ENCODE results near the gene USP48. TPM values are rescaled to one million over a fixed set of nuclear protein-coding genes. Genes with fewer than 3 reads are reported as not detected.
A peak's percentile ranks its signal among the peaks of the same experiment; 100 is the strongest.
"Not testable (repeated sequence)": the region's sequence is repeated elsewhere in the genome, so short reads cannot be mapped to it uniquely, and the experiment has no call there.

USP48 gene
- total RNA-seq, 1 experiment from 2014 or later = 60.9 TPM

- not testable (repeated sequence) for H3K9me3 ChIP-seq (replicated peaks)
These were observed 11.3 kb downstream of the USP48 start for GRCh38 chr1:21771672-21772071.

GRCh38 chr1:21770602-21771001 lies 12.3 kb downstream of the USP48 start:
- not testable (repeated sequence) for H3K36me3 ChIP-seq; H3K9me3 ChIP-seq (replicated peaks); H3K4me1 ChIP-seq

More at GRCh38 chr1:21771672-21772071, 11.3 kb downstream of the USP48 start:
- H3K4me1 ChIP-seq, H3K27me3 ChIP-seq, DNase-seq, H3K4me3 ChIP-seq, H3K36me3 ChIP-seq, H3K27ac ChIP-seq: not testable (repeated sequence)

DNA sequence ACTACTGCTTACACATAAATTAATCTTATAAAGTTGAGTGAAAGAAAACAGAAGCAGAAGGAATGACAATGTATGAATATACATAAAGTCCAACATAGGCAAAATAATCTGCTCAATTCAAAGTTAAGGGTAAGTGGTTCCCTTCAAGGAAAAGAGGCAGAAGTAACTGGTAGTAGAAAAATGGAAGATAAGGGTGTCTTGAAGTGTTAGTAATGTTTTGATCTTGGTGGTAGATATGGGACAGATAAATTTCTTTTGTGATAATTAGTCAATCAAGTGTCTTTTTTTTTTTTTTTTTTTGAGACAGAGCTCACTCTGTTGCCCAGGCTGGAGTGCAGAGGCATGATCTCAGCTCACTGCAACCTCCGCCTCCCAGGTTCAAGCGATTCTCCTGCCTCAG lies 12.7 kb downstream of the USP48 start:
- H3K4me3 ChIP-seq = no peak overlapping the region
- no peaks in the 10 kb centered on the region for H3K27me3 ChIP-seq
- peaks cover under 1% of the 10 kb centered on the region for H3K4me1 ChIP-seq
- DNase-seq = no peak
- H3K27ac ChIP-seq = no peak overlapping the region
- H3K36me3 ChIP-seq = peaks cover 2% of the 10 kb centered on the region; the same call in 1 of the 2 replicates
- H3K9me3 ChIP-seq (replicated peaks) = no peaks in the 10 kb centered on the region

More at GRCh38 chr1:21770602-21771001, 12.3 kb downstream of the USP48 start:
- H3K27ac ChIP-seq, H3K4me3 ChIP-seq, DNase-seq, H3K27me3 ChIP-seq: not testable (repeated sequence)

- not testable (repeated sequence) for H3K4me1 ChIP-seq; DNase-seq; H3K27me3 ChIP-seq; H3K9me3 ChIP-seq (replicated peaks); H3K4me3 ChIP-seq; H3K27ac ChIP-seq; H3K36me3 ChIP-seq
These were observed 15.8 kb downstream of the USP48 start for GRCh38 chr1:21767106-21767505.

- no peaks in the 10 kb centered on the region; the same call in 1 of the 2 replicates for H3K36me3 ChIP-seq
- no peak for DNase-seq
- no peak overlapping the region for H3K4me3 ChIP-seq
- no peaks in the 10 kb centered on the region for H3K9me3 ChIP-seq (replicated peaks)
- peaks cover 6% of the 10 kb centered on the region for H3K4me1 ChIP-seq
- H3K27ac ChIP-seq = no peak overlapping the region
- no peaks in the 10 kb centered on the region for H3K27me3 ChIP-seq
These were observed 16.7 kb downstream of the USP48 start for GRCh38 chr1:21766210-21766609.

GRCh38 chr1:21764615-21765423 lies 18.1 kb downstream of the USP48 start:
- Histone ChIP-seq H3K4me3 (no peak overlapping the region), H3K4me1 (peaks cover 6% of the 10 kb centered on the region), H3K36me3 (no peaks in the 10 kb centered on the region), H3K27me3 (no peaks in the 10 kb centered on the region), H3K9me3 (replicated peaks) (no peaks in the 10 kb centered on the region), H3K27ac (no peak overlapping the region)
- DNase-seq = peak; percentile 40 to 48

DNA sequence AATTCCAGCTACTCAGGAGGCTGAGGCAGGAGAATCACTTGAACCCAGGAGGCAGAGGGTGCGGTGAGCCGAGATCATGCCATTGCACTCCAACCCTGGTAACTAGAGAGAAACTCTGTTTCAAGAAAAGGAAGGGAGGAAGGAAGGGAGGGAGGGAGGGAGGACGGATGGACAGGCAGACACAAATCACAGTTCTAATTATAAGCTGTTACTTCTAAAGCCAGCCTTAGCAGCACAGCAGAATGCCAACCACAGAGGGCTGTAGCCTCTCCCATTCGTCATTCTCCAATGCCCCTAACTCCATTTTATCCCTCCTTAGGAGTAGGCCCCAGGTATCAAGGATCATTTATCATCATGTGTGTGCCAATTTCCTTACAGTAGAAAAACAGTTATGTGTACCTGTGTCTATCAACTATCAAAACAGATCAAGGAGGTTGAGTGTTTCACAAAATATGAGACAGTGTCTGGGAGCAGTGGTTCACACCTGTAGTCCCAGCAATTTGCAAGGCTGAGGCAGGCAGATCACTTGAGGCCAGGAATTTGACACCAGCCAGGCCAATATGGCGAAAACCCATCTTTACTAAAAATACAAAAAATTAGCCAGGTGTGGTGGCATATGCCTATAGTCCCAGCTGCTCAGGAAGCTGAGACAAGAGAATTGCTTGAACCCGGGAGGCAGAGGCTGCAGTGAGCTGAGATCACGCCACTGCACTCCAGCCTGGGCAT lies 19.1 kb downstream of the USP48 start:
- DNase-seq = no peak
- Histone ChIP-seq H3K36me3 (no peaks in the 10 kb centered on the region), H3K27me3 (no peaks in the 10 kb centered on the region), H3K9me3 (replicated peaks) (no peaks in the 10 kb centered on the region), H3K27ac (no peak overlapping the region), H3K4me3 (no peak overlapping the region), H3K4me1 (peaks cover 6% of the 10 kb centered on the region)

GRCh38 chr1:21763236-21763635 lies 19.7 kb downstream of the USP48 start:
- no peaks in the 10 kb centered on the region for H3K27me3 ChIP-seq
- DNase-seq = no peak
- no peak overlapping the region for H3K27ac ChIP-seq
- H3K9me3 ChIP-seq (replicated peaks) = no peaks in the 10 kb centered on the region
- H3K36me3 ChIP-seq = no peaks in the 10 kb centered on the region
- peaks cover 6% of the 10 kb centered on the region for H3K4me1 ChIP-seq
- H3K4me3 ChIP-seq = no peak overlapping the region

GRCh38 chr1:21762022-21762404 lies 20.9 kb downstream of the USP48 start:
- no peaks in the 10 kb centered on the region for H3K36me3 ChIP-seq

GRCh38 chr1:21761052-21761451 lies 21.9 kb downstream of the USP48 start:
- no peaks in the 10 kb centered on the region for H3K36me3 ChIP-seq
- no peaks in the 10 kb centered on the region for H3K9me3 ChIP-seq (replicated peaks)
- DNase-seq = no peak
- H3K4me1 ChIP-seq = peaks cover 6% of the 10 kb centered on the region
- no peak overlapping the region for H3K27ac ChIP-seq
- no peaks in the 10 kb centered on the region for H3K27me3 ChIP-seq
- no peak overlapping the region for H3K4me3 ChIP-seq

More at GRCh38 chr1:21762022-21762404, 20.9 kb downstream of the USP48 start:
- Histone ChIP-seq H3K27me3 (no peaks in the 10 kb centered on the region), H3K27ac (no peak overlapping the region), H3K4me3 (no peak overlapping the region), H3K9me3 (replicated peaks) (no peaks in the 10 kb centered on the region), H3K4me1 (peaks cover 6% of the 10 kb centered on the region)
- no peak for DNase-seq

GRCh38 chr1:21759818-21760217 lies 23.1 kb downstream of the USP48 start:
- Histone ChIP-seq H3K4me3 (no peak overlapping the region), H3K4me1 (peaks cover 2% of the 10 kb centered on the region), H3K9me3 (replicated peaks) (no peaks in the 10 kb centered on the region), H3K27ac (no peak overlapping the region), H3K36me3 (peaks cover 6% of the 10 kb centered on the region; the same call in 1 of the 2 replicates), H3K27me3 (no peaks in the 10 kb centered on the region)
- no peak for DNase-seq

GRCh38 chr1:21759182-21759581 lies 23.8 kb downstream of the USP48 start:
- no peak for DNase-seq
- no peak overlapping the region for H3K4me3 ChIP-seq
- peaks cover 12% of the 10 kb centered on the region for H3K36me3 ChIP-seq
- H3K4me1 ChIP-seq = no peaks in the 10 kb centered on the region
- H3K9me3 ChIP-seq (replicated peaks) = no peaks in the 10 kb centered on the region
- H3K27me3 ChIP-seq = no peaks in the 10 kb centered on the region
- H3K27ac ChIP-seq = no peak overlapping the region

GRCh38 chr1:21758614-21759013 lies 24.3 kb downstream of the USP48 start:
- DNase-seq = no peak
- H3K4me1 ChIP-seq = no peaks in the 10 kb centered on the region
- peaks cover 13% of the 10 kb centered on the region for H3K36me3 ChIP-seq

GRCh38 chr1:21756393-21757089 lies 26.4 kb downstream of the USP48 start:
- H3K36me3 ChIP-seq = peaks cover 25% of the 10 kb centered on the region
- H3K27me3 ChIP-seq = no peaks in the 10 kb centered on the region
- no peaks in the 10 kb centered on the region for H3K9me3 ChIP-seq (replicated peaks)
- H3K4me3 ChIP-seq = no peak overlapping the region
- no peak for DNase-seq
- no peak overlapping the region for H3K27ac ChIP-seq
- H3K4me1 ChIP-seq = no peaks in the 10 kb centered on the region

More at GRCh38 chr1:21758614-21759013, 24.3 kb downstream of the USP48 start:
- Histone ChIP-seq H3K27ac (no peak overlapping the region), H3K27me3 (no peaks in the 10 kb centered on the region), H3K9me3 (replicated peaks) (no peaks in the 10 kb centered on the region), H3K4me3 (no peak overlapping the region)

- no peak for DNase-seq
- Histone ChIP-seq H3K27ac (no peak overlapping the region), H3K9me3 (replicated peaks) (no peaks in the 10 kb centered on the region), H3K4me3 (no peak overlapping the region), H3K4me1 (no peaks in the 10 kb centered on the region), H3K27me3 (no peaks in the 10 kb centered on the region), H3K36me3 (peaks cover 31% of the 10 kb centered on the region)
These were observed 27.9 kb downstream of the USP48 start for GRCh38 chr1:21755067-21755466.

Measured in SJCRH30 (cell line).